ENCODE measurements around the gene CLSTN2. TPM values are rescaled to one million over a fixed set of nuclear protein-coding genes. Genes with fewer than 3 reads are reported as not detected.

CLSTN2 gene
- total and polyA plus RNA-seq, 2 of the 4 experiments (the other 2 are of a cell fraction) = under 0.01 to 0.07 TPM

DNA sequence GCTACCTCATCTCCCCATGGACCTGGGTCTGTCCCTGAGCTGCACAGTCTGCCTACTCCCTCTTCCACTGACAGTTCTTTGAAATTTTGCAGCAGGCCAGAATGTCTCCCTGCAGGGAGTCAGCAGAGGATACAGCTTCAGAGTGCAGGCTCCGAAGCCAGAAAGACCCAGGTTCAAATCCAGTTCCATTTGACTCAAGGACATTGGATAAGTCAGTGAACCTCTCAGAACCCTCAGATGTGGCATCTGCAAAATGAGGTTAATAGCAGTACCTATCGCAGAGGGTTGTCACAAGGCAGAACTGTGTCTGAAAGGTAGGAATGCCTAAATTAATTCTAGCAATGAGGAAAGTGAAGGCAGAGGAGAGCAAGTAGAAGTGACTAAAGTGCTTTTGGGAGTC is 498.4 kb downstream of the CLSTN2 start:
- H2BK20ac ChIP-seq (ENCODE audit: low read depth, low read length) = no peak overlapping the region
- no peak overlapping the region for H2BK5ac ChIP-seq (ENCODE audit: low read depth, low read length, poor library complexity, severe bottlenecking)
- no peak overlapping the region for H2AK9ac ChIP-seq (replicated peaks; ENCODE audit: low read depth, low read length, poor library complexity)
- no peak overlapping the region for H2BK120ac ChIP-seq (ENCODE audit: low read depth, low read length)
- H3K27ac ChIP-seq (ENCODE audit: insufficient read depth, low read length) = no peak overlapping the region
- H3K23ac ChIP-seq (ENCODE audit: low read depth, low read length) = no peak overlapping the region
- no peaks in the 10 kb centered on the region for H3K36me3 ChIP-seq (ENCODE audit: control insufficient read depth, insufficient read depth, low read length)
- H3K9ac ChIP-seq (ENCODE audit: low read depth, low read length) = no peak overlapping the region
- H3K79me1 ChIP-seq (ENCODE audit: low read depth in 1 of 2, low read length in 2 of 2) = no peaks in the 10 kb centered on the region
- H3K18ac ChIP-seq (ENCODE audit: low read depth, low read length) = no peak overlapping the region
- no peak for TF ChIP-seq CHD1 (IDR thresholded peaks at IDR 0.05; ENCODE audit: low read depth, low read length)
- TF ChIP-seq POLR2A (IDR thresholded peaks at IDR 0.05; ENCODE audit: low read depth, low read length) = no peak
- TF ChIP-seq, protein P1, sequence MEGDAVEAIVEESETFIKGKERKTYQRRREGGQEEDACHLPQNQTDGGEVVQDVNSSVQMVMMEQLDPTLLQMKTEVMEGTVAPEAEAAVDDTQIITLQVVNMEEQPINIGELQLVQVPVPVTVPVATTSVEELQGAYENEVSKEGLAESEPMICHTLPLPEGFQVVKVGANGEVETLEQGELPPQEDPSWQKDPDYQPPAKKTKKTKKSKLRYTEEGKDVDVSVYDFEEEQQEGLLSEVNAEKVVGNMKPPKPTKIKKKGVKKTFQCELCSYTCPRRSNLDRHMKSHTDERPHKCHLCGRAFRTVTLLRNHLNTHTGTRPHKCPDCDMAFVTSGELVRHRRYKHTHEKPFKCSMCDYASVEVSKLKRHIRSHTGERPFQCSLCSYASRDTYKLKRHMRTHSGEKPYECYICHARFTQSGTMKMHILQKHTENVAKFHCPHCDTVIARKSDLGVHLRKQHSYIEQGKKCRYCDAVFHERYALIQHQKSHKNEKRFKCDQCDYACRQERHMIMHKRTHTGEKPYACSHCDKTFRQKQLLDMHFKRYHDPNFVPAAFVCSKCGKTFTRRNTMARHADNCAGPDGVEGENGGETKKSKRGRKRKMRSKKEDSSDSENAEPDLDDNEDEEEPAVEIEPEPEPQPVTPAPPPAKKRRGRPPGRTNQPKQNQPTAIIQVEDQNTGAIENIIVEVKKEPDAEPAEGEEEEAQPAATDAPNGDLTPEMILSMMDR (conservative IDR thresholded peaks at IDR 0.05; ENCODE audit: low read depth, low read length) = no peak
- no peak for TF ChIP-seq RFX5 (IDR thresholded peaks at IDR 0.05; ENCODE audit: low read depth, low read length)
- no peak for TF ChIP-seq MXI1 (IDR thresholded peaks at IDR 0.05; ENCODE audit: borderline replicate concordance, low read depth, low read length)
- no peak for TF ChIP-seq MAZ (IDR thresholded peaks at IDR 0.05; ENCODE audit: borderline replicate concordance, low read depth, low read length)
- no peak for TF ChIP-seq NFE2L2 (IDR thresholded peaks at IDR 0.05; ENCODE audit: low read depth, low read length)
- TF ChIP-seq SMC3 (IDR thresholded peaks at IDR 0.05; ENCODE audit: low read depth, low read length) = no peak
- TF ChIP-seq FOS (IDR thresholded peaks at IDR 0.05; ENCODE audit: low read depth, low read length) = no peak
- TF ChIP-seq CEBPB (IDR thresholded peaks at IDR 0.05; ENCODE audit: low read depth, low read length) = no peak
- TF ChIP-seq MAFK (IDR thresholded peaks at IDR 0.05; ENCODE audit: low read depth, low read length) = no peak
- TF ChIP-seq, protein P2, sequence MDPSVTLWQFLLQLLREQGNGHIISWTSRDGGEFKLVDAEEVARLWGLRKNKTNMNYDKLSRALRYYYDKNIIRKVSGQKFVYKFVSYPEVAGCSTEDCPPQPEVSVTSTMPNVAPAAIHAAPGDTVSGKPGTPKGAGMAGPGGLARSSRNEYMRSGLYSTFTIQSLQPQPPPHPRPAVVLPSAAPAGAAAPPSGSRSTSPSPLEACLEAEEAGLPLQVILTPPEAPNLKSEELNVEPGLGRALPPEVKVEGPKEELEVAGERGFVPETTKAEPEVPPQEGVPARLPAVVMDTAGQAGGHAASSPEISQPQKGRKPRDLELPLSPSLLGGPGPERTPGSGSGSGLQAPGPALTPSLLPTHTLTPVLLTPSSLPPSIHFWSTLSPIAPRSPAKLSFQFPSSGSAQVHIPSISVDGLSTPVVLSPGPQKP (IDR thresholded peaks at IDR 0.05; ENCODE audit: borderline replicate concordance, low read depth, low read length) = no peak
- no peak for TF ChIP-seq RCOR1 (IDR thresholded peaks at IDR 0.05; ENCODE audit: insufficient replicate concordance, low read length)
- TF ChIP-seq, protein P3, sequence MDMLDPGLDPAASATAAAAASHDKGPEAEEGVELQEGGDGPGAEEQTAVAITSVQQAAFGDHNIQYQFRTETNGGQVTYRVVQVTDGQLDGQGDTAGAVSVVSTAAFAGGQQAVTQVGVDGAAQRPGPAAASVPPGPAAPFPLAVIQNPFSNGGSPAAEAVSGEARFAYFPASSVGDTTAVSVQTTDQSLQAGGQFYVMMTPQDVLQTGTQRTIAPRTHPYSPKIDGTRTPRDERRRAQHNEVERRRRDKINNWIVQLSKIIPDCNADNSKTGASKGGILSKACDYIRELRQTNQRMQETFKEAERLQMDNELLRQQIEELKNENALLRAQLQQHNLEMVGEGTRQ (IDR thresholded peaks at IDR 0.05; ENCODE audit: low read depth, low read length) = no peak
- TF ChIP-seq BHLHE40 (IDR thresholded peaks at IDR 0.05; ENCODE audit: low read depth, low read length) = no peak
- no peak for TF ChIP-seq RAD21 (IDR thresholded peaks at IDR 0.05; ENCODE audit: low read length)
- no peaks in the 10 kb centered on the region for H3K9me3 ChIP-seq (ENCODE audit: control insufficient read depth, insufficient read depth, low read length)
- in situ Hi-C loops (cut with MboI; ENCODE audit: low sequenced_read_pairs) (no loop called here), dilution Hi-C loops (cut with HindIII; ENCODE audit: low sequenced_read_pairs, unreplicated experiment) (no loop called here), intact Hi-C loops (cut with micrococcal nuclease) (no loop called here)
- no peak overlapping the region for H3K14ac ChIP-seq (replicated peaks; ENCODE audit: low read depth, low read length)
- no CpG with 5 or more reads among the region's 2 CpGs for WGBS, 2 experiments (ENCODE audit: extremely low coverage in 2 of 2, insufficient read length in 1 of 2)
- H4K8ac ChIP-seq (ENCODE audit: low read depth in 2 of 2, low read length in 2 of 2) = no peak overlapping the region
- DNase-seq = no peak
- H3K56ac ChIP-seq (ENCODE audit: extremely low read depth, insufficient read depth, low read length) = no peak overlapping the region
- ATAC-seq (ENCODE audit: low read depth) = no peak
- POLR2A ChIA-PET (ENCODE audit: unreplicated experiment) = no interaction called here
- no peak overlapping the region for H4K5ac ChIP-seq (ENCODE audit: low read depth, low read length)
- CTCF ChIA-PET = no interaction called here
- no peaks in the 10 kb centered on the region for H3K9me1 ChIP-seq (ENCODE audit: insufficient read depth, low read length)
- H4K91ac ChIP-seq (ENCODE audit: insufficient read depth, low read depth, low read length) = no peak overlapping the region
- no peak overlapping the region for H3K4me2 ChIP-seq (ENCODE audit: low read depth, low read length)
- no peak overlapping the region for H2AFZ ChIP-seq (replicated peaks; ENCODE audit: low read length, poor library complexity)
- H3K4me1 ChIP-seq (ENCODE audit: control insufficient read depth, insufficient read depth, low read length) = no peaks in the 10 kb centered on the region
- H2BK15ac ChIP-seq (ENCODE audit: low read depth, low read length) = no peak overlapping the region
- no peak overlapping the region for H2AK5ac ChIP-seq (ENCODE audit: low read depth, low read length)
- BruUV-seq (replicated peaks) = no TSS peak
- no peak overlapping the region for H3K4ac ChIP-seq (ENCODE audit: low read depth, low read length)
- no peak overlapping the region for H3K4me3 ChIP-seq (ENCODE audit: insufficient read depth, low read depth, low read length)
- H3K27me3 ChIP-seq (ENCODE audit: control insufficient read depth, insufficient read depth, low read length) = 0 out of 2 replicates have a peak, but pooled peaks cover under 1% of the 10 kb centered on the region
- H4K20me1 ChIP-seq (ENCODE audit: insufficient read depth, low read length) = no peaks in the 10 kb centered on the region

Measured in IMR-90 (cell line).